Measurements from ENCODE around the gene PPA2.

GRCh38 chr4:105386012-105386411 is 87.8 kb downstream of the PPA2 start:
- TF ChIP-seq POLR2A (IDR thresholded peaks at IDR 0.05) (no peak), CTCF (IDR thresholded peaks at IDR 0.05) (no peak), POLR2AphosphoS5 (IDR thresholded peaks at IDR 0.05) (no peak)

Data from prostate gland (tissue), 2 donors.